CD14-positive monocyte (primary cell): ENCODE results near the gene YBX2. TPM values are rescaled to one million over a fixed set of nuclear protein-coding genes. Genes with fewer than 3 reads are reported as not detected.

Experiments
- DNase-seq, 3 donors: peaks; one replicate each; pipeline ENCODE4 v3.0.0-alpha.2; 2011 to 2022
- H2AFZ ChIP-seq: 2 replicates; pipeline ENCODE4 v1.6.0; 2012; ENCODE audit warnings: mild to moderate bottlenecking, low read depth, low read length, inconsistent platforms; ENCODE audit not compliant: insufficient read depth, poor library complexity, severe bottlenecking
- H3K27ac ChIP-seq, 2 donors: 1 replicate in 1 of 2; 2 replicates in 1 of 2; pipeline ENCODE4 v1.5.1; 2012 to 2013; ENCODE audit warnings: low read length in 2 of 2, control low read depth in 1 of 2, inconsistent platforms in 1 of 2, low read depth in 1 of 2, mild to moderate bottlenecking in 1 of 2
- H3K27me3 ChIP-seq, 2 donors: one replicate each; pipeline versions ENCODE4 v1.6.0 to v1.6.1; 2011 to 2013; ENCODE audit warnings: low read length in 2 of 2; ENCODE audit not compliant: control insufficient read depth in 2 of 2, insufficient read depth in 2 of 2
- H3K36me3 ChIP-seq, 2 donors: replicated peaks in 1 of 2; 1 replicate in 1 of 2; 2 replicates in 1 of 2; pipeline versions ENCODE4 v1.5.1 to v1.6.1; 2012 to 2013; ENCODE audit warnings: low read length in 2 of 2, control low read depth in 1 of 2, inconsistent platforms in 1 of 2, mild to moderate bottlenecking in 1 of 2; ENCODE audit not compliant: insufficient read depth in 2 of 2, control insufficient read depth in 1 of 2
- H3K4me1 ChIP-seq, 2 donors: 1 replicate in 1 of 2; 2 replicates in 1 of 2; pipeline versions ENCODE4 v1.5.1 to v1.6.1; 2012 to 2013; ENCODE audit warnings: low read length in 2 of 2, control low read depth in 1 of 2, inconsistent platforms in 1 of 2, mild to moderate bottlenecking in 1 of 2, moderate library complexity in 1 of 2; ENCODE audit not compliant: insufficient read depth in 2 of 2, control insufficient read depth in 1 of 2
- H3K4me2 ChIP-seq: replicated peaks from 2 replicates; pipeline ENCODE3; 2012; ENCODE audit warnings: low read length, moderate library complexity, mild to moderate bottlenecking; ENCODE audit not compliant: poor library complexity, severe bottlenecking; ENCODE audit errors: extremely low read depth
- H3K4me3 ChIP-seq, 3 experiments: fragments of 200-600 bp in 1 of 3; sonication (generic) in 1 of 3; replicated peaks in 1 of 3; 1 replicate in 2 of 3; 2 replicates in 1 of 3; pipeline ENCODE4 v1.5.1; 2011 to 2013; ENCODE audit warnings: low read length in 3 of 3, mild to moderate bottlenecking in 3 of 3, control low read depth in 2 of 3, low read depth in 2 of 3, inconsistent platforms in 1 of 3, moderate library complexity in 1 of 3
- H3K79me2 ChIP-seq: 2 replicates; pipeline ENCODE4 v1.6.0; 2012; ENCODE audit warnings: mild to moderate bottlenecking, control low read depth, inconsistent platforms, low read length, moderate library complexity; ENCODE audit not compliant: insufficient read depth
- H3K9ac ChIP-seq: 2 replicates; pipeline ENCODE4 v1.6.0; 2017; ENCODE audit warnings: low read length, mild to moderate bottlenecking; ENCODE audit not compliant: insufficient read depth, poor library complexity, severe bottlenecking
- H3K9me3 ChIP-seq, 2 donors: replicated peaks in 1 of 2; 1 replicate in 1 of 2; 2 replicates in 1 of 2; pipeline versions ENCODE4 v1.5.1 to v1.6.1; 2012 to 2013; ENCODE audit warnings: low read length in 2 of 2, control low read depth in 1 of 2; ENCODE audit not compliant: control insufficient read depth in 1 of 2, insufficient read depth in 1 of 2
- H4K20me1 ChIP-seq: 2 replicates; pipeline ENCODE4 v1.6.0; 2012; ENCODE audit warnings: mild to moderate bottlenecking, low read length, control low read depth, moderate library complexity; ENCODE audit not compliant: insufficient read depth
- H3K27ac Mint-ChIP-seq, 7 donors: one replicate each; pipeline ENCODE4 v1.8.0; 2020; ENCODE audit warnings: mild to moderate bottlenecking in 7 of 7, mixed read lengths in 7 of 7, moderate library complexity in 6 of 7, inconsistent platforms in 2 of 7
- H3K27me3 Mint-ChIP-seq, 3 donors: one replicate each; pipeline ENCODE4 v1.8.0; 2021 to 2022; ENCODE audit warnings: low read depth in 3 of 3, mild to moderate bottlenecking in 3 of 3, mixed read lengths in 3 of 3, moderate library complexity in 3 of 3, inconsistent platforms in 1 of 3
- H3K36me3 Mint-ChIP-seq, 2 donors: one replicate each; pipeline ENCODE4 v1.8.0; 2020; ENCODE audit warnings: mixed read lengths in 2 of 2, inconsistent platforms in 1 of 2, mild to moderate bottlenecking in 1 of 2
- H3K4me1 Mint-ChIP-seq: one replicate; pipeline ENCODE4 v1.8.0; 2020; ENCODE audit warnings: mild to moderate bottlenecking, mixed read lengths
- H3K4me3 Mint-ChIP-seq, 2 donors: one replicate each; pipeline ENCODE4 v1.8.0; 2020; ENCODE audit warnings: mild to moderate bottlenecking in 2 of 2, mixed read lengths in 2 of 2, moderate library complexity in 1 of 2
- H3K9me3 Mint-ChIP-seq, 7 donors: one replicate each; pipeline ENCODE4 v1.8.0; 2020 to 2022; ENCODE audit warnings: mixed read lengths in 7 of 7, mild to moderate bottlenecking in 6 of 7, moderate library complexity in 6 of 7, inconsistent platforms in 2 of 7
- CTCF ChIP-seq: fragments of 200-600 bp; IDR thresholded peaks from one replicate; pipeline ENCODE4 v1.8.0; 2022; ENCODE audit warnings: antibody characterized with exemption, mild to moderate bottlenecking
- WGBS: methylation state at CpG from one replicate; pipeline ENCODE4 v1.1.5; 2013; ENCODE audit warnings: missing lambda C conversion rate; ENCODE audit not compliant: insufficient coverage; 5-methylcytosine and 5-hydroxymethylcytosine counted together
- intact Hi-C, 2 donors: fragments of 100-400 bp; cut with micrococcal nuclease; formaldehyde crosslinking; loops; one replicate each; pipeline versions ENCODE4 v1.15.0 to v1.15.1; 2023
- polyA plus RNA-seq, 3 donors: library from polyadenylated mRNA; depleted of rRNA in 1 of 3; unstranded in 2 of 3; stranded (reverse) in 1 of 3; fragments of 300-500 nt in 2 of 3; fragments of >200 nt in 1 of 3; fragmentation: Illumina TruSeq in 2 of 3; gene quantifications; 1 replicate in 2 of 3; 2 replicates in 1 of 3; pipeline ENCODE4 v1.2.3, GENCODE V29; 2012 to 2021

The YBX2 gene
- polyA plus RNA-seq, 3 donors = not detected

GRCh38 chr17:7284911-7285310 is 9.5 kb downstream of the YBX2 start:
- H3K4me1 Mint-ChIP-seq = peaks cover 30% of the 10 kb centered on the region
- no peak overlapping the region for H2AFZ ChIP-seq
- no peak overlapping the region for H3K27ac ChIP-seq
- H3K27me3 ChIP-seq = peaks cover 13 to 56% of the 10 kb centered on the region in 2 donors
- 99% methylated on average over 13 of the region's 16 CpGs for WGBS
- no peak overlapping the region for H3K4me3 Mint-ChIP-seq
- H4K20me1 ChIP-seq = no peaks in the 10 kb centered on the region
- no peak overlapping the region for H3K9ac ChIP-seq
- H3K36me3 ChIP-seq = no peaks in the 10 kb centered on the region
- peaks cover 0 to 15% (median 2%) of the 10 kb centered on the region in 7 donors for H3K9me3 Mint-ChIP-seq
- peaks cover 27 to 28% of the 10 kb centered on the region in 2 donors for H3K4me1 ChIP-seq
- no peaks in the 10 kb centered on the region for H3K9me3 ChIP-seq
- no peak for TF ChIP-seq CTCF
- H3K27me3 Mint-ChIP-seq = peaks cover 60 to 84% (median 69%) of the 10 kb centered on the region in 3 donors
- H3K36me3 Mint-ChIP-seq = peaks cover 0 to 5% of the 10 kb centered on the region in 2 donors
- H3K27ac Mint-ChIP-seq = no peak overlapping the region
- H3K4me3 ChIP-seq = no peak overlapping the region
- DNase-seq = no peak
- H3K79me2 ChIP-seq = no peaks in the 10 kb centered on the region
- no peak overlapping the region for H3K4me2 ChIP-seq
- intact Hi-C loops = loop anchor here in 1 of 2 donors (5.0 kb wide), 1 partner anchor 57 kb away; no protein-coding TSS in a partner anchor

DNA sequence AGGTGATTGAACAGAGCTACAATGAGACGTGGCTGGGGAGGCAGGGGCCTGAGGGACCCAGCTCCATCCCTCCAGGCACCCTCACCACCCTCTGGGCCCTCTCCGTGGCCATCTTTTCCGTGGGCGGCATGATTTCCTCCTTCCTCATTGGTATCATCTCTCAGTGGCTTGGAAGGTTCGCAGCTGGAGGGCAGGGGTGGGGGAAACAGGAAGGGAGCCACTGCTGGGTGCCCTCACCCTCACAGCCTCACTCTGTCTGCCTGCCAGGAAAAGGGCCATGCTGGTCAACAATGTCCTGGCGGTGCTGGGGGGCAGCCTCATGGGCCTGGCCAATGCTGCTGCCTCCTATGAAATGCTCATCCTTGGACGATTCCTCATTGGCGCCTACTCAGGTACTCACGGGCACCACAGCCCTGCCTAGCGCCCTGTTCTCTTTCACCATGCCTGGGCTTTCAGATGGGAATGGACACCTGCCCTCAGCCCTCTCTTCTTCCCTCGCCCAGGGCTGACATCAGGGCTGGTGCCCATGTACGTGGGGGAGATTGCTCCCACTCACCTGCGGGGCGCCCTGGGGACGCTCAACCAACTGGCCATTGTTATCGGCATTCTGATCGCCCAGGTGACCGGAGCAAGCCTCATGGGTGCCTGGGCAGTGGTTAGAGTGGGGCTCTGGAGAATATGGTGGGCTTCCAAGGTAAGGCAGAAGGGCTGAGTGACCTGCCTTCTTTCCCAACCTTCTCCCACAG is 10.8 kb downstream of the YBX2 start:
- Histone ChIP-seq H3K4me1 (peaks cover 27 to 28% of the 10 kb centered on the region in 2 donors), H3K27ac (no peak overlapping the region), H2AFZ (no peak overlapping the region), H3K9me3 (no peaks in the 10 kb centered on the region), H4K20me1 (no peaks in the 10 kb centered on the region), H3K27me3 (peaks cover 13 to 60% of the 10 kb centered on the region in 2 donors), H3K4me2 (no peak overlapping the region), H3K36me3 (no peaks in the 10 kb centered on the region), H3K79me2 (no peaks in the 10 kb centered on the region), H3K9ac (no peak overlapping the region), H3K4me3 (no peak overlapping the region)
- Mint-ChIP-seq H3K4me1 (peaks cover 30% of the 10 kb centered on the region), H3K27me3 (peaks cover 62 to 88% (median 66%) of the 10 kb centered on the region in 3 donors), H3K9me3 (peaks cover 0 to 15% (median 2%) of the 10 kb centered on the region in 7 donors), H3K4me3 (peak overlapping the region in 1 of 2 donors; percentile 82), H3K36me3 (peaks cover 0 to 5% of the 10 kb centered on the region in 2 donors), H3K27ac (peak overlapping the region in 2 of 7 donors; percentile 7 to 35)
- 98% methylated on average over 11 of the region's 18 CpGs for WGBS
- no peak for TF ChIP-seq CTCF
- intact Hi-C loops = loop anchor here in 1 of 2 donors (5.0 kb wide), 1 partner anchor 59 kb away; no protein-coding TSS in a partner anchor
- no peak for DNase-seq
